Astrocyte (in vitro differentiated cells and primary cell): ENCODE results near the gene S100B. TPM values are rescaled to one million over a fixed set of nuclear protein-coding genes. Genes with fewer than 3 reads are reported as not detected.
"Not testable (repeated sequence)": the region's sequence is repeated elsewhere in the genome, so short reads cannot be mapped to it uniquely, and the experiment has no call there.

Experiments
- DNase-seq: peaks from one replicate; pipeline ENCODE4 v3.0.0-alpha.2; 2010; ENCODE audit warnings: low read depth
- FAIRE-seq: peaks from 2 replicates; lab custom pipeline; 2011; peaks lifted over from hg19 to GRCh38; lab: Jason Lieb, UNC
- H2AFZ ChIP-seq: 2 replicates; pipeline ENCODE4 v1.6.0; 2012; ENCODE audit warnings: low read depth, low read length, inconsistent platforms
- H3K27ac ChIP-seq: 2 replicates; pipeline ENCODE4 v1.5.1; 2011; ENCODE audit warnings: low read depth, low read length, inconsistent platforms
- H3K27me3 ChIP-seq: 2 replicates; pipeline ENCODE4 v1.6.0; 2011; ENCODE audit warnings: low read length, inconsistent platforms; ENCODE audit not compliant: insufficient read depth
- H3K36me3 ChIP-seq: 2 replicates; pipeline ENCODE4 v1.5.1; 2011; ENCODE audit warnings: low read length, inconsistent platforms; ENCODE audit not compliant: insufficient read depth
- H3K4me1 ChIP-seq: 2 replicates; pipeline ENCODE4 v1.5.1; 2011; ENCODE audit warnings: low read length, inconsistent platforms; ENCODE audit not compliant: insufficient read depth
- H3K4me2 ChIP-seq: 2 replicates; pipeline ENCODE4 v1.6.0; 2012; ENCODE audit warnings: low read length, inconsistent platforms
- H3K4me3 ChIP-seq: 2 replicates; pipeline ENCODE4 v1.5.1; 2011; ENCODE audit warnings: low read depth, mild to moderate bottlenecking, low read length, inconsistent platforms; ENCODE audit not compliant: insufficient read depth
- H3K79me2 ChIP-seq: 2 replicates; pipeline ENCODE4 v1.6.0; 2012; ENCODE audit warnings: mild to moderate bottlenecking, low read length, inconsistent platforms; ENCODE audit not compliant: insufficient read depth
- H3K9ac ChIP-seq: 2 replicates; pipeline ENCODE4 v1.6.0; 2012; ENCODE audit warnings: mild to moderate bottlenecking, low read length, inconsistent platforms
- H3K9me3 ChIP-seq: 2 replicates; pipeline ENCODE4 v1.5.1; 2012; ENCODE audit warnings: low read depth, mild to moderate bottlenecking, low read length, inconsistent platforms; ENCODE audit not compliant: insufficient read depth
- H4K20me1 ChIP-seq: 2 replicates; pipeline ENCODE4 v1.6.0; 2012; ENCODE audit warnings: low read length, inconsistent platforms; ENCODE audit not compliant: insufficient read depth
- H3K27ac Mint-ChIP-seq: one replicate; pipeline ENCODE4 v1.8.0; 2021; ENCODE audit warnings: mild to moderate bottlenecking, mixed read lengths; ENCODE audit not compliant: unreplicated experiment
- H3K27me3 Mint-ChIP-seq: one replicate; pipeline ENCODE4 v1.8.0; 2021; ENCODE audit warnings: low read depth, mixed read lengths; ENCODE audit not compliant: unreplicated experiment
- H3K36me3 Mint-ChIP-seq: one replicate; pipeline ENCODE4 v1.8.0; 2021; ENCODE audit warnings: low read depth, mixed read lengths; ENCODE audit not compliant: unreplicated experiment
- H3K4me1 Mint-ChIP-seq: one replicate; pipeline ENCODE4 v1.8.0; 2021; ENCODE audit warnings: low read depth, mixed read lengths; ENCODE audit not compliant: unreplicated experiment
- H3K4me3 Mint-ChIP-seq: one replicate; pipeline ENCODE4 v1.8.0; 2021; ENCODE audit warnings: mild to moderate bottlenecking, moderate library complexity, mixed read lengths; ENCODE audit not compliant: unreplicated experiment
- H3K9me3 Mint-ChIP-seq: one replicate; pipeline ENCODE4 v1.8.0; 2021; ENCODE audit warnings: mild to moderate bottlenecking, mixed read lengths; ENCODE audit not compliant: unreplicated experiment
- EZH2 ChIP-seq: IDR thresholded peaks from 2 replicates; pipeline ENCODE4 v1.6.1; 2012; ENCODE audit warnings: mild to moderate bottlenecking, low read length, inconsistent platforms; ENCODE audit not compliant: insufficient read depth
- total RNA-seq: library from RNA; stranded (reverse); gene quantifications from 2 replicates; pipeline ENCODE4 v1.2.1, GENCODE V29; 2021
- TF ChIP-seq, protein P1 (sequence below): IDR thresholded peaks from 2 replicates; pipeline ENCODE4 v1.5.1; 2011; ENCODE audit warnings: low read depth, mild to moderate bottlenecking, inconsistent platforms, low read length, moderate library complexity; ENCODE audit not compliant: insufficient read depth

S100B gene
- total RNA-seq, 1 donor from 2014 or later: 2.0 TPM

GRCh38 chr21:46633566-46633965, 28.7 kb upstream of the S100B start:
- Histone ChIP-seq H3K9ac (no peak overlapping the region), H3K79me2 (peaks cover 29% of the 10 kb centered on the region), H3K36me3 (peaks cover 3% of the 10 kb centered on the region), H3K4me2 (no peak overlapping the region), H3K4me3 (no peak overlapping the region), H3K4me1 (peaks cover 25% of the 10 kb centered on the region), H3K9me3 (no peaks in the 10 kb centered on the region), H3K27ac (no peak overlapping the region), H4K20me1 (peaks cover 23% of the 10 kb centered on the region), H2AFZ (no peak overlapping the region), H3K27me3 (peaks cover 2% of the 10 kb centered on the region)
- no peak for FAIRE-seq
- no peak overlapping the region for H3K4me3 Mint-ChIP-seq
- TF ChIP-seq, protein P1, sequence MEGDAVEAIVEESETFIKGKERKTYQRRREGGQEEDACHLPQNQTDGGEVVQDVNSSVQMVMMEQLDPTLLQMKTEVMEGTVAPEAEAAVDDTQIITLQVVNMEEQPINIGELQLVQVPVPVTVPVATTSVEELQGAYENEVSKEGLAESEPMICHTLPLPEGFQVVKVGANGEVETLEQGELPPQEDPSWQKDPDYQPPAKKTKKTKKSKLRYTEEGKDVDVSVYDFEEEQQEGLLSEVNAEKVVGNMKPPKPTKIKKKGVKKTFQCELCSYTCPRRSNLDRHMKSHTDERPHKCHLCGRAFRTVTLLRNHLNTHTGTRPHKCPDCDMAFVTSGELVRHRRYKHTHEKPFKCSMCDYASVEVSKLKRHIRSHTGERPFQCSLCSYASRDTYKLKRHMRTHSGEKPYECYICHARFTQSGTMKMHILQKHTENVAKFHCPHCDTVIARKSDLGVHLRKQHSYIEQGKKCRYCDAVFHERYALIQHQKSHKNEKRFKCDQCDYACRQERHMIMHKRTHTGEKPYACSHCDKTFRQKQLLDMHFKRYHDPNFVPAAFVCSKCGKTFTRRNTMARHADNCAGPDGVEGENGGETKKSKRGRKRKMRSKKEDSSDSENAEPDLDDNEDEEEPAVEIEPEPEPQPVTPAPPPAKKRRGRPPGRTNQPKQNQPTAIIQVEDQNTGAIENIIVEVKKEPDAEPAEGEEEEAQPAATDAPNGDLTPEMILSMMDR: no peak
- TF ChIP-seq EZH2: no peak
- DNase-seq: no peak
- no peak overlapping the region for H3K27ac Mint-ChIP-seq
- H3K36me3 Mint-ChIP-seq: peaks cover 6% of the 10 kb centered on the region
- peaks cover 3% of the 10 kb centered on the region for H3K9me3 Mint-ChIP-seq
- no peaks in the 10 kb centered on the region for H3K27me3 Mint-ChIP-seq
- peaks cover 20% of the 10 kb centered on the region for H3K4me1 Mint-ChIP-seq

GRCh38 chr21:46630915-46631314, 26.0 kb upstream of the S100B start:
- FAIRE-seq, H3K4me3 Mint-ChIP-seq, H3K27ac ChIP-seq, H4K20me1 ChIP-seq, H3K9ac ChIP-seq, H3K36me3 Mint-ChIP-seq, H3K27ac Mint-ChIP-seq, H3K27me3 ChIP-seq, H3K36me3 ChIP-seq, H2AFZ ChIP-seq, H3K27me3 Mint-ChIP-seq, H3K4me1 ChIP-seq, H3K79me2 ChIP-seq, H3K4me3 ChIP-seq, DNase-seq, H3K4me1 Mint-ChIP-seq, H3K9me3 ChIP-seq, H3K4me2 ChIP-seq: not testable (repeated sequence)
- H3K9me3 Mint-ChIP-seq: peaks cover 18% of the 10 kb centered on the region

GRCh38 chr21:46628868-46629267, 24.0 kb upstream of the S100B start:
- Histone ChIP-seq H4K20me1 (no peaks in the 10 kb centered on the region), H3K9me3 (peaks cover 10% of the 10 kb centered on the region), H3K4me2 (no peak overlapping the region), H3K36me3 (no peaks in the 10 kb centered on the region), H2AFZ (no peak overlapping the region), H3K9ac (no peak overlapping the region), H3K27ac (no peak overlapping the region), H3K79me2 (no peaks in the 10 kb centered on the region), H3K4me1 (no peaks in the 10 kb centered on the region), H3K4me3 (no peak overlapping the region), H3K27me3 (peaks cover 2% of the 10 kb centered on the region)
- Mint-ChIP-seq H3K27ac (no peak overlapping the region), H3K36me3 (peaks cover 6% of the 10 kb centered on the region), H3K27me3 (no peaks in the 10 kb centered on the region), H3K4me1 (no peaks in the 10 kb centered on the region), H3K9me3 (peaks cover 23% of the 10 kb centered on the region), H3K4me3 (no peak overlapping the region)
- TF ChIP-seq, protein P1: no peak
- TF ChIP-seq EZH2: no peak
- no peak for FAIRE-seq
- no peak for DNase-seq
